Sigmoid colon (tissue), 4 donors: ENCODE measurements around the gene BAG1.

Source experiments
- CTCF ChIP-seq, 4 experiments: fragments of 450-650 bp in 3 of 4; fragments of 200-600 bp in 1 of 4; IDR thresholded peaks; one replicate each; pipeline ENCODE4 v1.5.1; 2016 to 2019; ENCODE audit warnings: antibody characterized with exemption in 4 of 4, mild to moderate bottlenecking in 3 of 4, moderate library complexity in 2 of 4
- EP300 ChIP-seq, 4 donors: sonication (generic); formaldehyde crosslinking; IDR thresholded peaks; one replicate each; pipeline ENCODE4 v1.6.1; 2017; ENCODE audit warnings: antibody characterized with exemption in 4 of 4
- POLR2A ChIP-seq, 2 donors: fragments of 450-650 bp; IDR thresholded peaks; one replicate each; pipeline ENCODE4 v1.6.1; 2016; ENCODE audit warnings: antibody characterized with exemption in 2 of 2, mild to moderate bottlenecking in 2 of 2, moderate library complexity in 2 of 2

DNA sequence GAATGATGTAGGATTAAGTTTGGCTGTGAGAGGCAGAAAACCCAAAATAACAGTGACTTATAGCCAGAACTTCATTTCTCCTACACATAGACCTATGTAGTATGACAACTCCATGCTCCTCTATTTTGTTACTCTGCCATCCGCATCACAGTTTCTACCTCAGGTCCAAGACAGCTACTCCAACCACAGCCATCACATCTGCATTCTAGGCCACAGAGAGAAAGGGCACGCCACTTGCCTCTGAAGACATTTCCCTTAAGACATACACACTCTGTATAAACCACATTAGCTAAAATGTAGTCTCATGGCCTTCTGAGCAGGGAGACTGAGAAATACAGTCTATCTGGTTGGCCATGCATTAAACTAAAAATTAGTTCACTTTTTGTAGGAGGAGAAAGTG lies 14.5 kb downstream of the BAG1 start:
- no peak for TF ChIP-seq CTCF (IDR thresholded peaks at IDR 0.05)
- no peak for TF ChIP-seq POLR2A (IDR thresholded peaks at IDR 0.05)
- TF ChIP-seq EP300 (IDR thresholded peaks at IDR 0.05) = no peak
